NCI-H128 (cell line): ENCODE results near the gene PCARE.
"Not testable (repeated sequence)": the region's sequence is repeated elsewhere in the genome, so short reads cannot be mapped to it uniquely, and the experiment has no call there.

Source experiments
- DNase-seq: peaks from one replicate; lab custom pipeline; 2025; ENCODE audit not compliant: unreplicated experiment; lab: John Stamatoyannopoulos, UW

The PCARE gene

GRCh38 chr2:29074411-29074810 lies at the start of gene PCARE:
TSS of gene PCARE (minus strand) at chr2:29074523. CDS start at chr2:29074261, 262 bp downstream.
- no peak for DNase-seq

GRCh38 chr2:29123617-29124349 lies 49.5 kb upstream of the PCARE start:
- no peak for DNase-seq

- no peak for DNase-seq
Observed at GRCh38 chr2:29120846-29121245, 46.5 kb upstream of the PCARE start.

GRCh38 chr2:29119211-29119610 lies 44.9 kb upstream of the PCARE start:
- no peak for DNase-seq

- no peak for DNase-seq
Observed at GRCh38 chr2:29117636-29118303, 43.4 kb upstream of the PCARE start.

GRCh38 chr2:29115797-29116781 lies 41.8 kb upstream of the PCARE start:
- no peak for DNase-seq

- DNase-seq: no peak
Observed at GRCh38 chr2:29114946-29115609, 40.8 kb upstream of the PCARE start, which contains the start of gene CLIP4. TSS of gene CLIP4 (plus strand) at chr2:29115415. CDS start at chr2:29121389, 5,974 bp downstream.

- no peak for DNase-seq
Observed at GRCh38 chr2:29114586-29114945, 40.2 kb upstream of the PCARE start.

GRCh38 chr2:29113891-29114321 lies 39.6 kb upstream of the PCARE start:
- DNase-seq: no peak

- DNase-seq: no peak
Observed at GRCh38 chr2:29113027-29113686, 38.8 kb upstream of the PCARE start.

GRCh38 chr2:29112379-29112778 lies 38.1 kb upstream of the PCARE start:
- no peak for DNase-seq

- no peak for DNase-seq
Observed at GRCh38 chr2:29110916-29111535, 36.7 kb upstream of the PCARE start.

GRCh38 chr2:29109246-29109645 lies 34.9 kb upstream of the PCARE start:
- DNase-seq: no peak

- no peak for DNase-seq
Observed at GRCh38 chr2:29108225-29108624, 33.9 kb upstream of the PCARE start.

- DNase-seq: not testable (repeated sequence)
Observed at GRCh38 chr2:29107547-29107946, 33.2 kb upstream of the PCARE start.

- peak; percentile 52 for DNase-seq
Observed at GRCh38 chr2:29106980-29107388, 32.7 kb upstream of the PCARE start.

GRCh38 chr2:29106256-29106655 lies 31.9 kb upstream of the PCARE start:
- DNase-seq: no peak

GRCh38 chr2:29105375-29105774 lies 31.1 kb upstream of the PCARE start:
- no peak for DNase-seq

- no peak for DNase-seq
Observed at GRCh38 chr2:29104688-29105087, 30.4 kb upstream of the PCARE start.

- DNase-seq: no peak
Observed at GRCh38 chr2:29100564-29100963, 26.2 kb upstream of the PCARE start.
